ENCODE data around the gene HMOX2.

DNA sequence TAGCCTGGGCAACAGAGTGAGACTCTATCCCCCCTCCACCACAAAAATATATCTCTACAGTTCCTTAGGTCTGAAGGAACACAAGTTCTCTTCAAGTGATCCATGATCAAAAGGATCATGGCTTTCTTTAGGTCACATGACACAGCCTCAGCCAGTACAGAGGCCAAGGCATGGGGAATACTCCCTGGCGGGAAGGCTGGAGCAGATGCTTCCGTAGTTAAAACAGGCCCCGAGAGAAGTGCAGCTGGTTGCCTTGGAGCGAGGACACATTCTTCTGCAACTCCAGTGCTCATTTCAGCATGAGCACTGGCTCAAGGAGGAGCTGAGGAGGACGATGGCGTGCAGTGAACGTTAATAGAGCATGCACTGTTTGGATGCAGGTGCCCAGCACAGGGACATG is 48.9 kb downstream of the HMOX2 start:
- TF ChIP-seq, protein P1, sequence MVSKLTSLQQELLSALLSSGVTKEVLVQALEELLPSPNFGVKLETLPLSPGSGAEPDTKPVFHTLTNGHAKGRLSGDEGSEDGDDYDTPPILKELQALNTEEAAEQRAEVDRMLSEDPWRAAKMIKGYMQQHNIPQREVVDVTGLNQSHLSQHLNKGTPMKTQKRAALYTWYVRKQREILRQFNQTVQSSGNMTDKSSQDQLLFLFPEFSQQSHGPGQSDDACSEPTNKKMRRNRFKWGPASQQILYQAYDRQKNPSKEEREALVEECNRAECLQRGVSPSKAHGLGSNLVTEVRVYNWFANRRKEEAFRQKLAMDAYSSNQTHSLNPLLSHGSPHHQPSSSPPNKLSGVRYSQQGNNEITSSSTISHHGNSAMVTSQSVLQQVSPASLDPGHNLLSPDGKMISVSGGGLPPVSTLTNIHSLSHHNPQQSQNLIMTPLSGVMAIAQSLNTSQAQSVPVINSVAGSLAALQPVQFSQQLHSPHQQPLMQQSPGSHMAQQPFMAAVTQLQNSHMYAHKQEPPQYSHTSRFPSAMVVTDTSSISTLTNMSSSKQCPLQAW (CRISPR knock-in tag; IDR thresholded peaks at IDR 0.05): no peak
- TF ChIP-seq EZH2 (conservative IDR thresholded peaks at IDR 0.05; ENCODE audit: low read depth, low read length) (no peak), ASH2L (IDR thresholded peaks at IDR 0.05; ENCODE audit: insufficient read length, low read depth, low read length) (no peak), ZFYVE20 (CRISPR knock-in tag; IDR thresholded peaks at IDR 0.05; ENCODE audit: borderline replicate concordance, low read depth) (no peak), ZMYM3 (CRISPR knock-in tag; IDR thresholded peaks at IDR 0.05) (no peak)
- TF ChIP-seq, protein P2, sequence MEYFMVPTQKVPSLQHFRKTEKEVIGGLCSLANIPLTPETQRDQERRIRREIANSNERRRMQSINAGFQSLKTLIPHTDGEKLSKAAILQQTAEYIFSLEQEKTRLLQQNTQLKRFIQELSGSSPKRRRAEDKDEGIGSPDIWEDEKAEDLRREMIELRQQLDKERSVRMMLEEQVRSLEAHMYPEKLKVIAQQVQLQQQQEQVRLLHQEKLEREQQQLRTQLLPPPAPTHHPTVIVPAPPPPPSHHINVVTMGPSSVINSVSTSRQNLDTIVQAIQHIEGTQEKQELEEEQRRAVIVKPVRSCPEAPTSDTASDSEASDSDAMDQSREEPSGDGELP (IDR thresholded peaks at IDR 0.05; ENCODE audit: borderline replicate concordance, low read depth): no peak
